Ishikawa (cell line): ENCODE results near the gene CCDC126.

Experiments
- CEBPB ChIP-seq: IDR thresholded peaks from 2 replicates; pipeline ENCODE4 v1.6.1; 2012
- CREB1 ChIP-seq: IDR thresholded peaks from 2 replicates; pipeline ENCODE4 v1.6.1; 2012; ENCODE audit warnings: low read depth
- EGR1 ChIP-seq: IDR thresholded peaks from 2 replicates; pipeline ENCODE4 v1.6.1; 2012
- EP300 ChIP-seq: IDR thresholded peaks from 2 replicates; pipeline ENCODE4 v1.6.1; 2012; ENCODE audit warnings: borderline replicate concordance
- FOXM1 ChIP-seq: IDR thresholded peaks from 2 replicates; pipeline ENCODE4 v1.6.1; 2012; ENCODE audit warnings: low read depth, borderline replicate concordance
- NFIC ChIP-seq: IDR thresholded peaks from 2 replicates; pipeline ENCODE4 v1.6.1; 2012
- RAD21 ChIP-seq: IDR thresholded peaks from 2 replicates; pipeline ENCODE4 v1.6.1; 2012; ENCODE audit warnings: low read depth
- TAF1 ChIP-seq: IDR thresholded peaks from 2 replicates; pipeline ENCODE4 v1.6.1; 2012; ENCODE audit warnings: low read depth, mild to moderate bottlenecking
- TCF12 ChIP-seq: IDR thresholded peaks from 2 replicates; pipeline ENCODE4 v1.6.1; 2012; ENCODE audit warnings: low read depth
- TEAD4 ChIP-seq: IDR thresholded peaks from 2 replicates; pipeline ENCODE4 v1.6.1; 2012
- YY1 ChIP-seq: IDR thresholded peaks from 2 replicates; pipeline ENCODE4 v1.6.1; 2012; ENCODE audit warnings: low read depth
- ZBTB7A ChIP-seq: IDR thresholded peaks from 2 replicates; pipeline ENCODE4 v1.6.1; 2012; ENCODE audit warnings: low read depth
- TF ChIP-seq, protein P1 (sequence below): IDR thresholded peaks from 2 replicates; pipeline ENCODE4 v1.6.1; 2012
- TF ChIP-seq, protein P2 (sequence below): IDR thresholded peaks from 2 replicates; pipeline ENCODE4 v1.6.1; 2012; ENCODE audit warnings: low read depth, mild to moderate bottlenecking
- TF ChIP-seq, protein P3 (sequence below): IDR thresholded peaks from 2 replicates; pipeline ENCODE4 v1.6.1; 2012

Gene CCDC126

DNA sequence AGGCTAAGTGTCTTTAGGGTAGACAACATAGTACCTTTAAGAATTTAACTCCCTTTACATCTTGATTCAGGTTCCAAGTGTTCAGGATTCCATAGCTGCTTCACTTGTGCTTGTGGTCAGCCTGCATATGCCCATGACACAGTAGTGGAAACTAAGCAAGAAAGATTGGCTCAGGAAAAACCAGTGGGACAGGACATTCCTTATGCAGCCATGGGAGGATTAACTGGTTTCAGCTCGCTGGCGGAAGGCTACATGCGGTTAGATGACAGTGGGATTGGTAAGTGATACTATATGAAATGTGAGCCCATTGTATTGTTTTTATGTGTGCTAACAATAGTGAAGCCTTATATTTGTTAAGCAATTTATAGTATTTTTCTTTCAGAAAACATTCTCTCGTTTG lies 94.1 kb downstream of the CCDC126 start:
- TF ChIP-seq RAD21: peak; percentile 11; the same call in 1 of the 2 replicates
- TF ChIP-seq CREB1: no peak
- TF ChIP-seq, protein P1, sequence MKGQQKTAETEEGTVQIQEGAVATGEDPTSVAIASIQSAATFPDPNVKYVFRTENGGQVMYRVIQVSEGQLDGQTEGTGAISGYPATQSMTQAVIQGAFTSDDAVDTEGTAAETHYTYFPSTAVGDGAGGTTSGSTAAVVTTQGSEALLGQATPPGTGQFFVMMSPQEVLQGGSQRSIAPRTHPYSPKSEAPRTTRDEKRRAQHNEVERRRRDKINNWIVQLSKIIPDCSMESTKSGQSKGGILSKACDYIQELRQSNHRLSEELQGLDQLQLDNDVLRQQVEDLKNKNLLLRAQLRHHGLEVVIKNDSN: no peak
- peak; percentile 58; the same call in 1 of the 2 replicates for TF ChIP-seq YY1
- 0 out of 2 replicates have a peak, but pooled peaks have one; percentile 36 for TF ChIP-seq FOXM1
- no peak for TF ChIP-seq CEBPB
- TF ChIP-seq EP300: peak; percentile 77; the same call in 1 of the 2 replicates
- TF ChIP-seq EGR1: no peak
- TF ChIP-seq, protein P2, sequence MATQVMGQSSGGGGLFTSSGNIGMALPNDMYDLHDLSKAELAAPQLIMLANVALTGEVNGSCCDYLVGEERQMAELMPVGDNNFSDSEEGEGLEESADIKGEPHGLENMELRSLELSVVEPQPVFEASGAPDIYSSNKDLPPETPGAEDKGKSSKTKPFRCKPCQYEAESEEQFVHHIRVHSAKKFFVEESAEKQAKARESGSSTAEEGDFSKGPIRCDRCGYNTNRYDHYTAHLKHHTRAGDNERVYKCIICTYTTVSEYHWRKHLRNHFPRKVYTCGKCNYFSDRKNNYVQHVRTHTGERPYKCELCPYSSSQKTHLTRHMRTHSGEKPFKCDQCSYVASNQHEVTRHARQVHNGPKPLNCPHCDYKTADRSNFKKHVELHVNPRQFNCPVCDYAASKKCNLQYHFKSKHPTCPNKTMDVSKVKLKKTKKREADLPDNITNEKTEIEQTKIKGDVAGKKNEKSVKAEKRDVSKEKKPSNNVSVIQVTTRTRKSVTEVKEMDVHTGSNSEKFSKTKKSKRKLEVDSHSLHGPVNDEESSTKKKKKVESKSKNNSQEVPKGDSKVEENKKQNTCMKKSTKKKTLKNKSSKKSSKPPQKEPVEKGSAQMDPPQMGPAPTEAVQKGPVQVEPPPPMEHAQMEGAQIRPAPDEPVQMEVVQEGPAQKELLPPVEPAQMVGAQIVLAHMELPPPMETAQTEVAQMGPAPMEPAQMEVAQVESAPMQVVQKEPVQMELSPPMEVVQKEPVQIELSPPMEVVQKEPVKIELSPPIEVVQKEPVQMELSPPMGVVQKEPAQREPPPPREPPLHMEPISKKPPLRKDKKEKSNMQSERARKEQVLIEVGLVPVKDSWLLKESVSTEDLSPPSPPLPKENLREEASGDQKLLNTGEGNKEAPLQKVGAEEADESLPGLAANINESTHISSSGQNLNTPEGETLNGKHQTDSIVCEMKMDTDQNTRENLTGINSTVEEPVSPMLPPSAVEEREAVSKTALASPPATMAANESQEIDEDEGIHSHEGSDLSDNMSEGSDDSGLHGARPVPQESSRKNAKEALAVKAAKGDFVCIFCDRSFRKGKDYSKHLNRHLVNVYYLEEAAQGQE: no peak
- TF ChIP-seq, protein P3, sequence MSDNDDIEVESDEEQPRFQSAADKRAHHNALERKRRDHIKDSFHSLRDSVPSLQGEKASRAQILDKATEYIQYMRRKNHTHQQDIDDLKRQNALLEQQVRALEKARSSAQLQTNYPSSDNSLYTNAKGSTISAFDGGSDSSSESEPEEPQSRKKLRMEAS: 0 out of 2 replicates have a peak, but pooled peaks have one; percentile 29
- peak; percentile 64 for TF ChIP-seq TCF12
- peak; percentile 74 for TF ChIP-seq TEAD4
- TF ChIP-seq TAF1: no peak
- peak; percentile 46 for TF ChIP-seq NFIC
- TF ChIP-seq ZBTB7A: no peak

DNA sequence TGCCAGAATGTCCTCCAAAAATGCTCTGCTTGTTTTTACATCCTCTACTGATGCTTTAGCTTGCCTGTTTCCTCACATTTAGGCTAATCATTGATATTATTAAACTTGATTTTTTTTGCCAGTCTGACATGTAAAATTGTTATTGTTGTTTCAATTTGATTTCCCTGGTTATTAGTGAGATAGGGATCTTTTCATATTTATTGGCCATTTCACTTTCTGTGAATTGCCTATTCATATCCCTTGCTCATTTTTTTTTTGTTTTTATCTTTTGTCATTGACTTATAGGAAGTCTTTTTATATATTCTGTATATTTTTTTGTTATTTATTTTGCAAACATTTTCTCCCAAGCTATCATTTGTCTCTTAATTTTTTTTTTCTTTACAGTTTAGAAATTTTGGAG lies 96.0 kb downstream of the CCDC126 start:
- TF ChIP-seq, protein P3: no peak
- TF ChIP-seq YY1 (no peak), CEBPB (no peak), TEAD4 (no peak), FOXM1 (no peak), EP300 (no peak), NFIC (no peak), CREB1 (no peak), ZBTB7A (no peak), TAF1 (no peak)
- TF ChIP-seq, protein P2: no peak
- TF ChIP-seq, protein P1: no peak
